Occipital lobe (tissue), 2 donors: ENCODE results near the gene PLIN4. TPM values are rescaled to one million over a fixed set of nuclear protein-coding genes. Genes with fewer than 3 reads are reported as not detected.
"Not testable (repeated sequence)": the region's sequence is repeated elsewhere in the genome, so short reads cannot be mapped to it uniquely, and the experiment has no call there.

ENCODE experiments used
- DNase-seq: peaks from one replicate; lab custom pipeline; 2025; lab: John Stamatoyannopoulos, UW
- total RNA-seq: library from RNA; depleted of rRNA; stranded (reverse); fragments of >200 nt; gene quantifications from one replicate; pipeline ENCODE4 v1.2.3, GENCODE V29; 2014

Gene PLIN4
- total RNA-seq, 1 donor from 2014 or later: under 0.01 TPM

- DNase-seq: not testable (repeated sequence)
These were observed 9.1 kb upstream of the PLIN4 start for GRCh38 chr19:4527377-4527776.

- DNase-seq: no peak
These were observed 7.3 kb upstream of the PLIN4 start for GRCh38 chr19:4525563-4526002.

- no peak for DNase-seq
These were observed 6.7 kb upstream of the PLIN4 start for GRCh38 chr19:4524808-4525562.

- no peak for DNase-seq
These were observed 5.2 kb upstream of the PLIN4 start for GRCh38 chr19:4523306-4524110.

GRCh38 chr19:4522291-4523002, 4.2 kb upstream of the PLIN4 start:
- no peak for DNase-seq

GRCh38 chr19:4521888-4522242, 3.6 kb upstream of the PLIN4 start:
- no peak for DNase-seq

GRCh38 chr19:4521170-4521887, 3.0 kb upstream of the PLIN4 start:
- no peak for DNase-seq

- no peak for DNase-seq
These were observed 1.4 kb upstream of the PLIN4 start for GRCh38 chr19:4519521-4520277.

- no peak for DNase-seq
These were observed 848 bp upstream of the PLIN4 start for GRCh38 chr19:4519172-4519496.

GRCh38 chr19:4517451-4518057, 732 bp downstream of the PLIN4 start:
- no peak for DNase-seq

- no peak for DNase-seq
These were observed 1.4 kb downstream of the PLIN4 start for GRCh38 chr19:4516939-4517300.

- no peak for DNase-seq
These were observed 1.9 kb downstream of the PLIN4 start for GRCh38 chr19:4516199-4516938.

- DNase-seq: no peak
These were observed 2.6 kb downstream of the PLIN4 start for GRCh38 chr19:4515732-4516131.

- no peak for DNase-seq
These were observed 5.0 kb downstream of the PLIN4 start for GRCh38 chr19:4513248-4513647.

GRCh38 chr19:4512070-4512469, 6.2 kb downstream of the PLIN4 start:
- no peak for DNase-seq

- DNase-seq: no peak
These were observed 6.8 kb downstream of the PLIN4 start for GRCh38 chr19:4511300-4512054.

GRCh38 chr19:4510435-4511255, 7.6 kb downstream of the PLIN4 start:
- no peak for DNase-seq

GRCh38 chr19:4508698-4509097, 9.6 kb downstream of the PLIN4 start:
- no peak for DNase-seq
